HG02642 (cell line): ENCODE measurements around the gene ECE1.

Experiments
- ATAC-seq: cut with Tn5 transposase; IDR thresholded peaks from one replicate; pipeline ENCODE4 v1.9.1; 2021; ENCODE audit warnings: mild to moderate bottlenecking; ENCODE audit not compliant: unreplicated experiment, poor library complexity

ECE1 gene

GRCh38 chr1:21308847-21309652 lies 18.8 kb upstream of the ECE1 start:
- no peak for ATAC-seq

DNA sequence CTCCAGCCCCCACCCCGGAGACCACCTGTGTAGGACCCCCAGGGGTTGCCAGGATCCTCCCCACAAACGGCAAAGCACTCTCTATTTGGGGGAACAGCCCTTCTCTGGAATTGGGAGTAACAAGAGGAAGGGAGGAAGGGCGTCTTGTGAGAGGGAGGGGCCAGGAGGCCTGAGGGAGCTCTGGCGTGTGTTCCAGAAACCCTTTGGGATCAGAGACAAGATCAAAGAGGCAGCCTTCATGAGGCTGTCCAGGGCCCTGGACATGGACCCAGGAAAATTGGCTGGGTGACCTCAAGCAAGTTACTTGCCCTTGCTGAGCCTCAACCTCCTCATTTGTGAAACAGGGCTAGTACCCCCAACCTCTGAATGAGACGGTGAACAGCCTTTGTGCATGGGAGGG lies 18.1 kb upstream of the ECE1 start:
- ATAC-seq = no peak

- no peak for ATAC-seq
Observed at GRCh38 chr1:21307663-21308305, 17.5 kb upstream of the ECE1 start.

DNA sequence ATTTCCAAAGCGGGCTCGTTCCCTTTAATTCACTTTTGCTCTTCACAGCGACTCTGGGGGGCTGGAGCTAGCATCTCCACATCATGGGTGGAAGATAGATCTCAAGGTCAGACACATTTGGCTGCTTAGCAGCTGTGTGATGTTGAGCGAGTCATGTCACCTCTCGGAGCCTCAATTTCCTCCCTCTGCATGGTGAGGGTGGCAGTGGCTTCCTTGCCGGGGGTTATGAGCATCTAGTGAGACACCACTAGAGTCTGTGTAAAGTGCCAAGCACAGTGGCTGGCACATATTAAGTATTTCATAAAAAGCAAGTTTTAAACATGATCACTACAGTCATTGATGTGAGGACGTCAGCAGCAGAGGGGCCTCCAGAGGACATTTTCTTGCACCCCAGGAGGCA lies 16.9 kb upstream of the ECE1 start:
- no peak for ATAC-seq

GRCh38 chr1:21305900-21306189 lies 15.6 kb upstream of the ECE1 start:
- ATAC-seq = no peak

- ATAC-seq = no peak
Observed at GRCh38 chr1:21305155-21305899, 15.1 kb upstream of the ECE1 start.

- no peak for ATAC-seq
Observed at GRCh38 chr1:21304488-21304887, 14.2 kb upstream of the ECE1 start.

DNA sequence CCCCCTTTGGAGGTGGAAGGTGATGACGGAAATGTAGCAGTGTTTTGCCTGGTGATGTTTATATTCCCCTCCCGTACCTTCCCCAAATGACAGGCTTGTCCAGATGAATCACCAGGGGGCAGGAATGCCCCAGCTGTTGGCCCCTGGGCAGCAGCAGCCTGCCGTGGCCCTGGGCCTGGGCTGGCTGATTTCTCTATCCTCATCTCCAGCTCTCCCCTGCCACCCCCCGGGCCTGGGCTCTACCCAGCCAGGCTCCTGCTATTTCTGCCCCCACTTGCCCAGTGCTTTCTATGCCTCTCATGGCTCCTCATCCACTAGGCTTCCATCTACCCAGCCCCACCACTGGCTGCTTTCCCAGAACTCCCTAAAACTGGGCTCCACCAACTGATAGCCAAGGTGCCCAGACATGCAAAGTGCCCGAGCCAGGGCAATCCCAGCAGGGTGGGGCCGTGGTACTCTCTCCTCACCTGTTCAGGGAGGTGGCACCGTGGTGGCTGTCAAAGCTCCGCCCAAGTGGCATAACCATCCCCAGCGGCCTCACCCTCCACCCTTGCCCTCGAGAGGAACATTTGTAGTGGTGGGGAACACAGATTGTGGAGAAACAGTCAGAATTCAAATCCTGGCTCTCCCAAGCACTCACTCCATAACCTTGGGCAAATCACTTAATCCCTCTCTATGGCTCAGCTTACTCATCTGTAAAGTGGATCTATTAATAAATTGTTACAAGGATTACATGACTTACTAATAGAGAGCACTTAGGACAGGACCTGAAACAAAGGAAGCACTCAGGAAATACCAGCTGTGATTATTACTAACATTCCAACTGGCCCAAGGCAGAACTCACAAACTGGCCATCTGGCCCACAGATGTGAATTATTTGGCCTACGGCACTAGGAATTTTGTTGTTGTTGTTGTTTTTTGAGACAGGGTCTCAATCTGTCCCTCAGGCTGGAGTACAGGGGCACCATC lies 12.8 kb upstream of the ECE1 start:
- no peak for ATAC-seq

DNA sequence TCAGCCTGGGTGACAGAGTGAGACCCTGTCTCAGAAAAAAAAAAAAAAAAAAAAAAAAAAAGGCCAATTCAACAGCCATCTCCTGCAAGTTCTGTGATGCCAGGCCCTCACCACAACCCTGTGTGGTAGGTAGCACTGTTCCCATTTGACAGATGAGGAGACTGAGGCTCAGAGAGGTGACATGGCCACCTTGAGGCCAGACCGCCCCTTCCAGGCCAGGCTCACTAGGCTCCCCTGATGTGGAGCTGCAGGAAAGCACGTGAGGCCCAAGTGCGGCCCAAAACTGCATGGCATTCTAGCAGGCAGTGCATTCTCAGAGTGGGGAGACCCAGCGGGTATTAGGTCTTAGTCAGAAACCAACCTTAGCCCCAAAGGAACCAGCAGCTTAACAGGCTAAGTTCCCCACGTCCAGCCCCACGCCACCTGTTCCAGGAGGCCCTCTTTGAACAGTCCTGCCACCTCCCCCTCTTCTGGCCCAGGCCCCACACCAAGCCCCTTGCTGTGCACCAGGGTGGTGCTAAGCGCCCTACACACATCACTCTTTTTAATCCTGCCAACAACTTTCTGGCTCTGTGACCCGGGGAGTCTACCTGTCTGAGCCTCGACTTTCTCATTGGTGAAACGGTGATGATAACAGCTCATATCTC lies 11.7 kb upstream of the ECE1 start:
- ATAC-seq = no peak

- no peak for ATAC-seq
Observed at GRCh38 chr1:21300774-21301173, 10.5 kb upstream of the ECE1 start.

- no peak for ATAC-seq
Observed at GRCh38 chr1:21299780-21300395, 9.6 kb upstream of the ECE1 start.

GRCh38 chr1:21298981-21299391 lies 8.7 kb upstream of the ECE1 start:
- ATAC-seq = no peak

- no peak for ATAC-seq
Observed at GRCh38 chr1:21297975-21298374, 7.7 kb upstream of the ECE1 start.

DNA sequence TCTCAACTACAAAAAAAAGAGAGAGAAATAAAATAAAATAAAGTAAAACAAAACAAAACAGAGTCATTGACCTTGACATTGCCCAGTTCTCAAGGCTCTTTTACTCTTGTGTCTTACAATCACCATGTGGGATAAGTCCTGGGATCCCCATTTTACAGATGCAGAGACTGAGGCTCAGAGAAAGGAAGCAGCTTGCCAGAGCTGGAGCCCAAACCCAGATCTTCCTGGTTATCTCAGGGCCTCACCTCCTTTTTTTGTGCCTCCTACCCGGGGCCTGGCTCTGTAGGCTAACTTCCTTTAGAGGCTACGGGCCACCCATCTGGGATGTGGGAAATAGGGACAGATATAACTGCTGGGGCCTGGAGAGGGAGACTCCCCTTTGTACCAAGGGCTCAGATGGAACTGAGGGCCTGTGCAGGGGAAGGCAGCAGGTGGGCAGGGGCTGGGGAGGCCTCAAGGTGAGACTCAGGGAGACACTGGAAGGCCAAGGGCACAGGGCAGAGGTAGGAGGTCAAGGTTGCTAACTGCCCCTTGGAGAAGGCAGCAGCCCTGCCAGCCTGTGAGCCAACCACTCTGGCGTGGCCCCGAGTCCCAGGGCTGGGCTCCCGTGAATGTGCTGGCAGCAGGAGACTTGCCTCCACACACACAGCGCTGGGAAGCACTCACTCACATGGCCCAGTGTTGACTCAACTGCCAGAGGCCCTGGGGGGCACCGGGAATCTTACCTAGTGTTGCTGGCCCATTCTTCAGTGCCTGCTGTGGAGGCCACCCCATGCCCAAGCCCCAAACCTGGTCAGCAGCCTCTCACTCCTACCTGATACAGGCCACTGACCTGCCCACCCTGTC lies 6.5 kb upstream of the ECE1 start:
- no peak for ATAC-seq

GRCh38 chr1:21295545-21295944 lies 5.3 kb upstream of the ECE1 start:
- no peak for ATAC-seq

GRCh38 chr1:21295002-21295401 lies 4.7 kb upstream of the ECE1 start:
- ATAC-seq = no peak

DNA sequence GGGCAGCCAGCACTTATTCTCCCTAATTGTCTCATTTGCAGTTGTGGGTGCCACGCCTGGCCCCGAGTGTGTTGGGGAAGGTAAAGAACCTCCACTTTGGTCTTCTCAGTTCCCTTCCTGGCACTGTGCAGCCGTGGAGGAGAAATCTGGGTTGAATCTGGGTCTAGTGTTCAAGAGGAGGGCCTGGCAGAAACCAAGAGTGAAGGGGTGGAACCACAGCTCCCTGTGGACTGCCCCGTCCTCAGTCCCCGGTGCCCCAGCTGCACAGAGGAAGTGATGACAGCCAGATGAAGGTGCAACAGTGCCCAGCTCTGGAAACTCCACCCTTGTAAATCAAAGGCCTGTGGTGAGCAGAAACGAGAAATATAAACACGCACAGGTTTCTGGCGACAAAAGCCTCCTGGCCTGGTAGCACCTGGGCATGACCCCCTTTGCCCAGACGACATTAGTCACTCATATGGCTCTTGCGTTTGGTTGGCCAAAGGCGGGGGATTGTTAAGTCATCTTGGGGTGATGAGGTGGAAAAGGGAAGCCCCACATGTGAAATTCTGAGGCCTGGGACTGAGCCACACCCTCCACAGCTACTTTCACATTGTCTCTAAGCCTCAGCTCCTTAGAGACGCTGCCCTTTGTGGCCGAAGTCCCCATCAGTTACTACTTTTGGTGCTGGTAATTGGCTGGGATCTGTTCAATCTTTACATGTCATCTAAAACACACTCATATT lies 4.2 kb upstream of the ECE1 start:
- ATAC-seq = peak; percentile 68
